Trophoblast cell (in vitro differentiated cells and primary cell): ENCODE data around the gene EPS8.

Source experiments
- DNase-seq, 2 donors: peaks; one replicate each; pipeline ENCODE4 v3.0.0-alpha.2; 2016
- H2AFZ ChIP-seq: 2 replicates; pipeline ENCODE4 v1.6.1; 2013; ENCODE audit warnings: low read length, moderate library complexity, mild to moderate bottlenecking; ENCODE audit not compliant: insufficient read depth, poor library complexity
- H2AK5ac ChIP-seq: 2 replicates; pipeline ENCODE4 v1.6.1; 2013; ENCODE audit warnings: mild to moderate bottlenecking, low read length
- H2BK120ac ChIP-seq: 2 replicates; pipeline ENCODE4 v1.6.1; 2013; ENCODE audit warnings: low read length, mild to moderate bottlenecking, moderate library complexity; ENCODE audit not compliant: insufficient read depth, poor library complexity
- H2BK12ac ChIP-seq: 2 replicates; pipeline ENCODE4 v1.6.1; 2013; ENCODE audit warnings: mild to moderate bottlenecking, low read length, moderate library complexity
- H2BK5ac ChIP-seq: 2 replicates; pipeline ENCODE4 v1.6.1; 2013; ENCODE audit warnings: low read length, low read depth, moderate library complexity, mild to moderate bottlenecking; ENCODE audit not compliant: poor library complexity
- H3K14ac ChIP-seq: 2 replicates; pipeline ENCODE4 v1.6.1; 2013; ENCODE audit warnings: mild to moderate bottlenecking, low read length
- H3K18ac ChIP-seq: 2 replicates; pipeline ENCODE4 v1.6.1; 2013; ENCODE audit warnings: mild to moderate bottlenecking, low read length
- H3K23ac ChIP-seq: 2 replicates; pipeline ENCODE4 v1.6.1; 2013; ENCODE audit warnings: low read length
- H3K27ac ChIP-seq: 2 replicates; pipeline ENCODE4 v1.5.1; 2013; ENCODE audit warnings: low read depth, mild to moderate bottlenecking, inconsistent platforms, low read length, moderate library complexity
- H3K27me3 ChIP-seq: 2 replicates; pipeline ENCODE4 v1.6.1; 2013; ENCODE audit warnings: inconsistent platforms, mild to moderate bottlenecking, low read length, moderate library complexity; ENCODE audit not compliant: insufficient read depth
- H3K36me3 ChIP-seq, 2 experiments: 1 replicate in 1 of 2; 2 replicates in 1 of 2; pipeline ENCODE4 v1.6.1; 2013; ENCODE audit warnings: low read length in 2 of 2, mild to moderate bottlenecking in 2 of 2, moderate library complexity in 1 of 2; ENCODE audit not compliant: insufficient read depth in 2 of 2, control insufficient read depth in 1 of 2
- H3K4ac ChIP-seq: 2 replicates; pipeline ENCODE4 v1.6.1; 2013; ENCODE audit warnings: low read depth, mild to moderate bottlenecking, low read length, moderate library complexity
- H3K4me1 ChIP-seq, 2 experiments: 1 replicate in 1 of 2; 2 replicates in 1 of 2; pipeline ENCODE4 v1.6.1; 2013; ENCODE audit warnings: low read length in 2 of 2, mild to moderate bottlenecking in 2 of 2, moderate library complexity in 1 of 2; ENCODE audit not compliant: insufficient read depth in 2 of 2, control insufficient read depth in 1 of 2
- H3K4me2 ChIP-seq: 2 replicates; pipeline ENCODE4 v1.6.1; 2013; ENCODE audit warnings: inconsistent platforms, mild to moderate bottlenecking, low read length, moderate library complexity
- H3K4me3 ChIP-seq: 2 replicates; pipeline ENCODE4 v1.5.1; 2013; ENCODE audit warnings: mild to moderate bottlenecking, low read depth, low read length, inconsistent platforms
- H3K79me1 ChIP-seq: one replicate; pipeline ENCODE4 v1.6.1; 2013; ENCODE audit warnings: low read length
- H3K79me2 ChIP-seq: 2 replicates; pipeline ENCODE4 v1.6.1; 2013; ENCODE audit warnings: low read length, mild to moderate bottlenecking; ENCODE audit not compliant: control insufficient read depth, insufficient read depth, poor library complexity
- H3K9ac ChIP-seq: 2 replicates; pipeline ENCODE4 v1.6.1; 2013; ENCODE audit warnings: mild to moderate bottlenecking, low read length
- H3K9me3 ChIP-seq: 2 replicates; pipeline ENCODE4 v1.6.1; 2013; ENCODE audit warnings: low read depth, mild to moderate bottlenecking, control low read depth, inconsistent platforms, low read length; ENCODE audit not compliant: insufficient read depth
- H4K12ac ChIP-seq: 2 replicates; pipeline ENCODE4 v1.6.1; 2013; ENCODE audit warnings: low read depth, mild to moderate bottlenecking, low read length, moderate library complexity
- H4K8ac ChIP-seq: 2 replicates; pipeline ENCODE4 v1.6.1; 2013; ENCODE audit warnings: low read depth, mild to moderate bottlenecking, low read length, moderate library complexity
- H4K91ac ChIP-seq: one replicate; pipeline ENCODE4 v1.6.1; 2013; ENCODE audit warnings: low read depth, mild to moderate bottlenecking, low read length, moderate library complexity
- WGBS: extraction: QIAGEN DNeasy Blood & Tissue Kit; methylation state at CpG from one replicate; pipeline ENCODE4 v1.1.7; 2013; ENCODE audit warnings: missing lambda C conversion rate; ENCODE audit not compliant: insufficient read length, insufficient coverage; ENCODE audit errors: extremely low coverage; 5-methylcytosine and 5-hydroxymethylcytosine counted together

Gene EPS8

DNA sequence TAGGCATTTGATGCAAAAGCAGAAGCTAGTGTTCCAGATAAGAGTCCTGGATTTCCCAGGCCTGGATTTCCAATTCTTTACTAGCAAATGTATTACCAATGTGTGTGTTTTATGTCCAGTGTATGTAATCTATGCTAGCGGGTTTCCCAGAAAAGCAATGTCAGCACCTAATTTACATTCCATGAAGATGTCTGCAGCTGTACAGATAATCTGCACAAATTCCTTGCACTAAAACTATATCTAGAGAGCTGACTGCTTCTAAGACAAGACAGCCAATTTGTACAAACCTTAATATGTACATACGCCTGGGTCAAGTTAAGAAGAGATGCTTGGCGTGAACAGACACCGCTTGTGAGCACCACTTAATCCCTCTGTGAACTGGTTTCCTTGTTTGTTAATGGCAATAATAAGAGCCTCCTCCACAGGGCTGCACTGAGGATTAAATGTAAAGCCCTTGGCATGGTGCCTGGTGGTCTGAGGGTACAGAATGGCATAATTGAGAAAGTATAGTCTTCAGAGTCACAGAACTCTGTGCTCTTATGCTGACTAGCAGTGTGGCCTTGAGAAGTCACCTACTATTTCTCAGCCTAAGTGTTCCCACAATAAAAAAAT is 185.6 kb downstream of the EPS8 start:
- H3K27ac ChIP-seq: no peak overlapping the region
- H3K4me2 ChIP-seq: no peak overlapping the region
- DNase-seq: peak in 1 of 2 donors; percentile 13
- H3K9ac ChIP-seq: no peak overlapping the region
- no peaks in the 10 kb centered on the region for H3K79me1 ChIP-seq
- H2AK5ac ChIP-seq: no peak overlapping the region
- H4K91ac ChIP-seq: no peak overlapping the region
- no peak overlapping the region for H4K8ac ChIP-seq
- no peak overlapping the region for H3K18ac ChIP-seq
- H4K12ac ChIP-seq: no peak overlapping the region
- H3K27me3 ChIP-seq: no peaks in the 10 kb centered on the region
- no peaks in the 10 kb centered on the region for H3K79me2 ChIP-seq
- no peaks in the 10 kb centered on the region for H3K36me3 ChIP-seq
- no peaks in the 10 kb centered on the region for H3K9me3 ChIP-seq
- H2AFZ ChIP-seq: no peak overlapping the region
- H2BK5ac ChIP-seq: no peak overlapping the region
- WGBS: no CpG with 5 or more reads among the region's 4 CpGs
- H3K14ac ChIP-seq: no peak overlapping the region
- H2BK12ac ChIP-seq: no peak overlapping the region
- no peak overlapping the region for H3K4ac ChIP-seq
- no peak overlapping the region for H3K4me3 ChIP-seq
- H3K23ac ChIP-seq: no peak overlapping the region
- H3K4me1 ChIP-seq: no peaks in the 10 kb centered on the region
- H2BK120ac ChIP-seq: no peak overlapping the region

DNA sequence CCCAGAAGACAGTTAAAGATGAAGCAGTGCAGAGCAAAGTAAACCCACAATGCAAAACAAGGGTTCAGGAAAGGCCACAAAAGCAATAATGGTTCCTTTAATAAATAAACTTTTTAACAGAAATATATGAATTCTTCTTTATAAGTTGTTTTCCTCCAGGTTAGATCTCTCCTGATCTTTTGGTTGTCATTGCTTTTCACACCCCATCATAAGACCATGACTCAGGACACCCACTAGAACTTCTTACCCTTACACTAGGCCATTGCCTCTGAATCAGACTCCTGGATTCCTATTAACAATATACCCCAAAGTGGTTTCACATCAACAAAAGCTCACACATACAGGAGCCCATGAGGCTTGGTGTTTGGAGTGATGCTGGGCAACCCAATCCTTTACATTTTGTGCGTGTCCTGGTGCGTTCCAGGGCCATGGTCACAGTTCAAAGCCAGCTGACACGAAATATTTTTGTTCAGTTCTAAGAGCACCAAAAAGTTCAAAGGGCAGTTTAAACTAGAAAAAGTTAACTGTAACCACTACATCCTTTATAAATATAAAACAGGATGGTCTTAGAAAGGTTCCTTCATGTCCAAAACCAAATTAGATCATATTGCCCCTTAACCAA is 187.0 kb downstream of the EPS8 start:
- H3K27me3 ChIP-seq: no peaks in the 10 kb centered on the region
- DNase-seq: no peak
- no peak overlapping the region for H3K14ac ChIP-seq
- H2BK5ac ChIP-seq: no peak overlapping the region
- H3K4ac ChIP-seq: no peak overlapping the region
- no peak overlapping the region for H2AFZ ChIP-seq
- no peak overlapping the region for H3K18ac ChIP-seq
- H4K12ac ChIP-seq: no peak overlapping the region
- H3K9me3 ChIP-seq: no peaks in the 10 kb centered on the region
- no peak overlapping the region for H2BK12ac ChIP-seq
- no peaks in the 10 kb centered on the region for H3K79me2 ChIP-seq
- no CpG with 5 or more reads among the region's 3 CpGs for whole genome bisulfite sequencing
- H2AK5ac ChIP-seq: no peak overlapping the region
- H4K8ac ChIP-seq: no peak overlapping the region
- no peak overlapping the region for H2BK120ac ChIP-seq
- no peak overlapping the region for H3K4me2 ChIP-seq
- no peak overlapping the region for H3K27ac ChIP-seq
- no peaks in the 10 kb centered on the region for H3K36me3 ChIP-seq
- H3K4me3 ChIP-seq: no peak overlapping the region
- no peak overlapping the region for H3K23ac ChIP-seq
- H4K91ac ChIP-seq: no peak overlapping the region
- H3K9ac ChIP-seq: no peak overlapping the region
- H3K79me1 ChIP-seq: no peaks in the 10 kb centered on the region
- no peaks in the 10 kb centered on the region for H3K4me1 ChIP-seq

DNA sequence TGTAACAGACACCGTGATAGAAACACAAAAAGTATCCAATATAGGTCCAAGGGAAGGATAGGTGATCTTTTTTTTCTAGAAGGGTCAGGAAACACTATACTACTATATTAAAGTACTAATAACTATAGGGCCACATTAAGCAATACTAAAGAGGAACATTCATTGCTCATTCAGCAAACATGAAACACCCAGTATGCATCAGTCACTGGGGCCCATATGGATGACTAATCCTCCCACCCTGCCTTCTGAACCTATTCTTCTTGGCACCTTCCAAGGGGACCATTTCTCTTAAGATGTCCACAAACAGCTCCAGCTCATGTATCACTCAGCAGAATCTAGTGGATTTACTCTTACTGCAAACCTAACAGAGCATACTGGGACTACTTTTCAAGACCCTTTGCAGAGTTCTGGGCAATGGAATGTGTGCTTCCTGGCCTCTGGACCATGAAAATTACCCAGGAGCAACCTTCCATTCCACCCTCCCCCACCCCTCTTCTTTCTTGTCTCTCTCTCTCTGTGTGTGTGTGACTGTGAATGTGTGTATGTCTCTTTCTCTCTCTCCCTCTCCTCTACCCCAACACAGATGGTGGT is 187.9 kb downstream of the EPS8 start:
- H3K9me3 ChIP-seq: no peaks in the 10 kb centered on the region
- H4K8ac ChIP-seq: no peak overlapping the region
- no peak overlapping the region for H3K4me3 ChIP-seq
- no peak overlapping the region for H3K4me2 ChIP-seq
- H2BK12ac ChIP-seq: no peak overlapping the region
- peak; percentile 8 to 24 for DNase-seq
- no peak overlapping the region for H2BK5ac ChIP-seq
- H3K9ac ChIP-seq: no peak overlapping the region
- H4K12ac ChIP-seq: no peak overlapping the region
- no CpG with 5 or more reads among the region's 1 CpG for WGBS
- H3K27ac ChIP-seq: no peak overlapping the region
- no peaks in the 10 kb centered on the region for H3K79me2 ChIP-seq
- no peaks in the 10 kb centered on the region for H3K36me3 ChIP-seq
- H3K4ac ChIP-seq: no peak overlapping the region
- H3K27me3 ChIP-seq: no peaks in the 10 kb centered on the region
- no peak overlapping the region for H2AFZ ChIP-seq
- H3K23ac ChIP-seq: no peak overlapping the region
- no peak overlapping the region for H3K18ac ChIP-seq
- no peak overlapping the region for H2AK5ac ChIP-seq
- no peak overlapping the region for H4K91ac ChIP-seq
- no peaks in the 10 kb centered on the region for H3K79me1 ChIP-seq
- H2BK120ac ChIP-seq: no peak overlapping the region
- no peaks in the 10 kb centered on the region for H3K4me1 ChIP-seq
- no peak overlapping the region for H3K14ac ChIP-seq

DNA sequence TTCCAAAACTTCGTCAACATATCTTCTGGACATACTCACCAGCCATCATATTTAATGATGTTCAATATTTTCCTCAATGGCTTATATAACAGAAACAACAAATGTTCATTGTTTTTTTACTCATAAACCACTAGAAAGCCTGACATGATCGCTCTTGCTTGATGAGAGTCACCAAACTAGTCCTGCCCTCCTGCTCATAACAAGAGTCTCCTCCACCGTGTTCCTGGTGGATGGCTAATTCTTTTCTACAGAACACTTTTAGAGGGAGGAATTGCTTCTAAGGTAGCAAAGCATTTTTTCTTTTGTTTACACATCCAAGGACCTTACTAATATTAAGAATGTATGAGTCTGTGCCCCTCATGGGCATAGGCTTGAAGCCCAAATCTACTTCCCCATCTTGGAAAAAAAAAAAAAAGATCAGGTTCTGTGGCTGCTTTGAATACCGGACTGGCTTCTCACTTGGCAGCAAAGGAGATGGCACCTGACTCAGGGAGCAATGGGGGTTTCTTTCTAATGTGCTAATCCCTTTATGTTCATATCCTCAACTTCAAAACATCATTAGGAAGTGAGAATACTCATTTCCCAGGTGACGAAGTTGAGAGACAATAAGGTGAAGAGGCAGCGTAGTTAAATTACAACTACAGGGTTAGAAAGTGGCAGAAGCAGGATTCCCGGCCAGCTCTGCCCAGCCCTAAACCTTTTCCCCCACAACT is 188.8 kb downstream of the EPS8 start:
- no peak overlapping the region for H3K4me2 ChIP-seq
- H4K8ac ChIP-seq: no peak overlapping the region
- no peaks in the 10 kb centered on the region for H3K27me3 ChIP-seq
- no peak overlapping the region for H2BK120ac ChIP-seq
- H3K14ac ChIP-seq: no peak overlapping the region
- no peak overlapping the region for H3K4me3 ChIP-seq
- H3K4me1 ChIP-seq: no peaks in the 10 kb centered on the region
- no peak overlapping the region for H4K12ac ChIP-seq
- no peak overlapping the region for H2AK5ac ChIP-seq
- H3K79me2 ChIP-seq: no peaks in the 10 kb centered on the region
- H3K4ac ChIP-seq: no peak overlapping the region
- no peak overlapping the region for H3K23ac ChIP-seq
- H2AFZ ChIP-seq: no peak overlapping the region
- H3K9ac ChIP-seq: no peak overlapping the region
- no peak overlapping the region for H2BK12ac ChIP-seq
- no peak overlapping the region for H2BK5ac ChIP-seq
- no peaks in the 10 kb centered on the region for H3K9me3 ChIP-seq
- WGBS: no CpG with 5 or more reads among the region's 7 CpGs
- no peaks in the 10 kb centered on the region for H3K79me1 ChIP-seq
- H3K36me3 ChIP-seq: no peaks in the 10 kb centered on the region
- no peak overlapping the region for H4K91ac ChIP-seq
- H3K27ac ChIP-seq: no peak overlapping the region
- no peak for DNase-seq
- H3K18ac ChIP-seq: no peak overlapping the region
